Muscle of leg (tissue), 11 donors: ENCODE results near the gene TTC28. TPM values are rescaled to one million over a fixed set of nuclear protein-coding genes. Genes with fewer than 3 reads are reported as not detected.

ENCODE experiments used
- DNase-seq: peaks from one replicate; pipeline ENCODE4 v3.0.0; 2013
- H3K27ac ChIP-seq: one replicate; pipeline ENCODE4 v1.5.1; 2013; ENCODE audit warnings: mild to moderate bottlenecking, low read length, control low read depth
- H3K27me3 ChIP-seq: one replicate; pipeline ENCODE4 v1.6.1; 2013; ENCODE audit warnings: low read length; ENCODE audit not compliant: control insufficient read depth, insufficient read depth
- H3K36me3 ChIP-seq: one replicate; pipeline ENCODE4 v1.6.1; 2013; ENCODE audit warnings: low read length; ENCODE audit not compliant: control insufficient read depth, insufficient read depth
- H3K4me1 ChIP-seq: one replicate; pipeline ENCODE4 v1.6.1; 2013; ENCODE audit warnings: low read length; ENCODE audit not compliant: control insufficient read depth, insufficient read depth
- H3K4me3 ChIP-seq: one replicate; pipeline ENCODE4 v1.5.1; 2013; ENCODE audit warnings: low read length, control low read depth
- H3K9me3 ChIP-seq: replicated peaks from 2 replicates; pipeline ENCODE4 v1.6.1; 2013; ENCODE audit warnings: low read depth, low read length; ENCODE audit not compliant: control insufficient read depth
- WGBS: methylation state at CpG from one replicate; pipeline ENCODE4 v1.1.5; 2013; ENCODE audit warnings: missing lambda C conversion rate; ENCODE audit not compliant: insufficient coverage; 5-methylcytosine and 5-hydroxymethylcytosine counted together
- polyA plus RNA-seq, 8 donors: library from polyadenylated mRNA; unstranded; fragments of 120-200 nt; gene quantifications; one replicate each; pipeline versions ENCODE4 v1.2.1 to v1.2.3, GENCODE V29; 2013; ENCODE audit warnings: inconsistent platforms in 1 of 8, low replicate concordance in 1 of 8; ENCODE audit not compliant: insufficient read length in 8 of 8, insufficient read depth in 1 of 8
- total RNA-seq: library from RNA; stranded (reverse); fragments of 120-200 nt; gene quantifications from one replicate; pipeline ENCODE4 v1.2.4, GENCODE V29; 2013

TTC28 gene
- total and polyA plus RNA-seq, 9 donors: 17.9 to 31.8 (median 24.9) TPM

GRCh38 chr22:27937453-27937852, 742.2 kb downstream of the TTC28 start:
- H3K4me1 ChIP-seq: no peaks in the 10 kb centered on the region
- no CpG with 5 or more reads among the region's 2 CpGs for WGBS
- no peaks in the 10 kb centered on the region for H3K36me3 ChIP-seq
- no peak for DNase-seq
- no peaks in the 10 kb centered on the region for H3K27me3 ChIP-seq
- no peak overlapping the region for H3K27ac ChIP-seq
- H3K9me3 ChIP-seq: no peaks in the 10 kb centered on the region
- no peak overlapping the region for H3K4me3 ChIP-seq

- WGBS: no CpG with 5 or more reads among the region's 1 CpG
- H3K4me1 ChIP-seq: no peaks in the 10 kb centered on the region
- no peak overlapping the region for H3K27ac ChIP-seq
- no peaks in the 10 kb centered on the region for H3K36me3 ChIP-seq
- H3K27me3 ChIP-seq: no peaks in the 10 kb centered on the region
- no peak overlapping the region for H3K4me3 ChIP-seq
- DNase-seq: no peak
- no peaks in the 10 kb centered on the region for H3K9me3 ChIP-seq
These were observed 743.7 kb downstream of the TTC28 start for GRCh38 chr22:27935897-27936296.

- Histone ChIP-seq H3K9me3 (no peaks in the 10 kb centered on the region), H3K4me3 (no peak overlapping the region), H3K27ac (no peak overlapping the region), H3K4me1 (no peaks in the 10 kb centered on the region), H3K36me3 (no peaks in the 10 kb centered on the region), H3K27me3 (no peaks in the 10 kb centered on the region)
- no CpG with 5 or more reads among the region's 5 CpGs for WGBS
- no peak for DNase-seq
These were observed 745.6 kb downstream of the TTC28 start for GRCh38 chr22:27934069-27934468.

GRCh38 chr22:27933186-27933983, 746.3 kb downstream of the TTC28 start:
- Histone ChIP-seq H3K9me3 (no peaks in the 10 kb centered on the region), H3K4me3 (no peak overlapping the region), H3K4me1 (no peaks in the 10 kb centered on the region), H3K36me3 (no peaks in the 10 kb centered on the region), H3K27me3 (no peaks in the 10 kb centered on the region), H3K27ac (no peak overlapping the region)
- WGBS: 95% methylated on average over 6 of the region's 9 CpGs
- DNase-seq: no peak

- no peaks in the 10 kb centered on the region for H3K9me3 ChIP-seq
- H3K4me1 ChIP-seq: no peaks in the 10 kb centered on the region
- DNase-seq: no peak
- H3K27ac ChIP-seq: no peak overlapping the region
- no peaks in the 10 kb centered on the region for H3K27me3 ChIP-seq
- H3K36me3 ChIP-seq: no peaks in the 10 kb centered on the region
- no peak overlapping the region for H3K4me3 ChIP-seq
- 61% methylated on average over 2 of the region's 3 CpGs for WGBS
These were observed 749.1 kb downstream of the TTC28 start for GRCh38 chr22:27930331-27931060.

Other genes with a start within 250 kb of the TTC28 start
- 7.4 TPM for gene CHEK2, start 62.0 kb upstream of the TTC28 start, total RNA-seq
- gene CHEK2, start 62.0 kb upstream of the TTC28 start, polyA plus RNA-seq: 10 to 100 TPM in 2 of 8 donors, 1 to 10 TPM in 6; 6.3 to 10.9 (median 9.0) TPM
- gene HSCB, start 62.2 kb upstream of the TTC28 start, total RNA-seq: 20.0 TPM
- 10 to 100 TPM; 17.9 to 24.0 (median 20.4) TPM for gene HSCB, start 62.2 kb upstream of the TTC28 start, polyA plus RNA-seq
- 21.8 TPM for gene CCDC117, start 92.9 kb upstream of the TTC28 start, total RNA-seq
- 10 to 100 TPM; 14.2 to 30.9 (median 22.9) TPM for gene CCDC117, start 92.9 kb upstream of the TTC28 start, polyA plus RNA-seq
- gene XBP1, start 120.7 kb upstream of the TTC28 start, total RNA-seq: 86.8 TPM
- 10 to 100 TPM; 56.2 to 88.6 (median 65.5) TPM for gene XBP1, start 120.7 kb upstream of the TTC28 start, polyA plus RNA-seq
- 5.5 TPM for gene ZNRF3, start 203.7 kb upstream of the TTC28 start, total RNA-seq
- gene ZNRF3, start 203.7 kb upstream of the TTC28 start, polyA plus RNA-seq: 1 to 10 TPM; 6.3 to 8.7 (median 8.1) TPM